HG02943 (cell line): ENCODE results near the gene OR52A1.
"Not testable (repeated sequence)": the region's sequence is repeated elsewhere in the genome, so short reads cannot be mapped to it uniquely, and the experiment has no call there.

ENCODE experiments used
- ATAC-seq: cut with Tn5 transposase; IDR thresholded peaks from one replicate; pipeline ENCODE4 v1.9.1; 2021; ENCODE audit warnings: mild to moderate bottlenecking, low read depth, moderate library complexity; ENCODE audit not compliant: unreplicated experiment

The OR52A1 gene

DNA sequence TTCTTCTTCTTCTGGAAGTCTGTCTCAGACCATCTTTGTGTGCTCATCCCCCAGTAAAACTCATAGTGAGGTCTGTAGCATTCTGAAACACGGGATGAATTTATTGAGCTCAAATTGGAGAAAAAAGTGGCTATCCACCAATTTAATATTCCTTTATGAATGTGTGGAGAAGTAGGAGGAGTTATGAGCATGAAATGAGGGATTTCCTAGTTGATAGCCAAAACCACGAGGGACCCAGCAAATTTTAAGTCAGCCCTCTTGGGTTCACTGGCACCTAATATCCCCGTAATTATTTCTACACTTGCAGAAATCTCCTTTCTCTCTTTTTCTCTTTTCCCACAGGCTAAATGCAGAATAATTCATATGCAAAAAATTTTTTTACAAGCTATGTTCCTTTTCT is at the start of gene OR52A1:
Gene OR52A1, minus strand, starts transcription at position 101 of the 400 bp plus-strand sequence. CDS start 2,388 bp downstream, outside the sequence.
- ATAC-seq, result no peak

DNA sequence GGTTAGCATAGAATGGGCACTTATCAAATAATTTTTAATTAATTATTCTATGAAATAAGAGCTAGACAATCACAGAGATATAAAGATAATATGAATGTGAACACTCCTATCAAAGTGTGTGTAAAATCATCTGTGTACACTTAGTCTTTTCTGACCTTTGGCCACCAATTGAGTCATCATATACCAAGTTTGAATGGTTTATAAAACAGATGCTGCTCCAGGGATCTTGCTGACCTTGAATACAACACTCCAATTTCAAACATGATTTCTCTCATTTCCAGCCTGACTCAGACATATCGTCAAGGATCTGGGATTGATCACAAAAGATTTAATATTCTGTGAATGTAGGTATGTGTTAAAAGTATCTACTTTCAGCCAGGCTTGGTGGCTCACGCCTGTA is 48.8 kb upstream of the OR52A1 start:
- ATAC-seq, result no peak

DNA sequence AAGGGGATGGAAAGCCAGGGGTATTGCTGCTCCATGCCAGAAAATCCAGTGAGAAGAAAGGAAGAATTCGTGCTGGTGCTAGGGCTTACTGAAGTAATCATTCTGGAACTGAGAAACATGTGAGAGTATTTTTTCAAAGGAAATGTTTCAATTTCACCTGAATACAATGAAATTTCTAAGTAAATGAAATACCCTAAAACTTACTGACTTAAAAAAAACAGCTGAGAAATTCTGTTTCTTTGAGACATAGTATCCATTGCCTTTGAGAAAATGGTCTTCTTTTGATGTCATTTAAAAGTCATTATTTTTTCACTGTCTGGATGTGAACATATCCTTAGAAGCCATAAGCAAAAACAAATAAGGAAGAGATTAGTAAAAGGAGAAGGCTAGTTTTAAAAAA is 46.0 kb upstream of the OR52A1 start, which contains the start of gene OR51V1:
Gene OR51V1, minus strand, starts transcription at position 101 of the 400 bp plus-strand sequence. Its CDS starts 0 bp downstream, at position 101.
- no peak for ATAC-seq

- no peak for ATAC-seq
These were observed 43.7 kb upstream of the OR52A1 start for GRCh38 chr11:5198285-5198684.

GRCh38 chr11:5197536-5197935 is 43.0 kb upstream of the OR52A1 start:
- no peak for ATAC-seq

DNA sequence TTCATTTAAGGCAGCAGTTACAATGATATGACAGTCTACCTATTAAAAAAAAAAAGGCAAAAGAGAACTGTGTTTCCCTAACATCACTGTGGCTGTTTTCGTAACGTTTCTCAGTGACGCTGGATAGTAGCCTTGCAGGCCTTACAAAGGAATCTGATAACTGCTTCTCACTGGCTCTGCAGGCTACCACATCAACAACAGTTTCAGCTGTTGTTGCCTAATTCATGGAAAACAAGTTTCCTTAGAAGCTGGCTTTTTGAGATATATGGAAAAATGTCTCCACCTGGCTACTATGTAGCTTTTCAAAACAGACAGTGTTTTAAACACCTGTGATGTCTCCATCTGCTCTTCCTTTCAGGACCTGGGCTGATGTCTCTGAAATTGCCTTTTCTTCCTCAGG is 42.2 kb upstream of the OR52A1 start:
- no peak for ATAC-seq

- ATAC-seq, result no peak
These were observed 41.5 kb upstream of the OR52A1 start for GRCh38 chr11:5196067-5196466.

DNA sequence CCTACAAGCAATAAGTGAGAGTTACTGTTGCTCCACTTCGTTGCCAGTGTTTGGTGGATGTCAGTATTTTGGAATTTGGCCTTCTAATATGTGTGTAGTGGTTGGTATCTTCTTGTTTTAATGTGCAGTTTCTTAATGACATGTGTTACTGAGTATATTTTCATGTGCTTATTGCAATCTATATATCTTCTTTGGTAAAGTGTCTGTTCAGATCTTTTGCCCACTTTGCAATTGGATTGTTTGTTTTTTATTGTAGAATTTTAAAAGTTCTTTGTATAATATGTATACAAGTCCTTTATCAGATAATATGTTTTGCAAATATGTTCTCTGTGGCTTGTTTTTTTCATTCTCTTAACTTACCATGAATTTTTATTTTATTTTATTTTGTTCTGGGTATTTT is 38.2 kb upstream of the OR52A1 start:
- no peak for ATAC-seq

DNA sequence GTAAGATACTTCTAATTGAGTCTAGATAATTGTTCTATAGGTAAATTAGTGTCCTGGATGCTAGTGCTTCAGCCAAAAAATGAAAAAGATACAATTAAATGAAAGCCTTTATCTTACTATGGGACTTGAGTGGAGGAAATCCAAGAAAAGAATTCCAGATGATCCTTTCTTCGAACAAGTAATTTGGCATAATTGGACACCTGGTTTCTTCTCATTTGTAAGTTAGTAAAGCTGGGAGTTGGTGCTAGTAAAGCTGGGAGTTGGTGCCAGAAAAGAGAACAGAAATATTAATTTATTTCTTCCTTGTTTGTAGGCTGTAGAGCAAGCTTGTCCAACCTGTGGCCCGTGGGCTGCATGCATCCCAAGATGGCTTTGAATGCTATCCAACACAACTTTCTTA is 33.6 kb upstream of the OR52A1 start:
- ATAC-seq, result no peak

GRCh38 chr11:5178046-5178837 is 23.7 kb upstream of the OR52A1 start:
- ATAC-seq, result no peak

DNA sequence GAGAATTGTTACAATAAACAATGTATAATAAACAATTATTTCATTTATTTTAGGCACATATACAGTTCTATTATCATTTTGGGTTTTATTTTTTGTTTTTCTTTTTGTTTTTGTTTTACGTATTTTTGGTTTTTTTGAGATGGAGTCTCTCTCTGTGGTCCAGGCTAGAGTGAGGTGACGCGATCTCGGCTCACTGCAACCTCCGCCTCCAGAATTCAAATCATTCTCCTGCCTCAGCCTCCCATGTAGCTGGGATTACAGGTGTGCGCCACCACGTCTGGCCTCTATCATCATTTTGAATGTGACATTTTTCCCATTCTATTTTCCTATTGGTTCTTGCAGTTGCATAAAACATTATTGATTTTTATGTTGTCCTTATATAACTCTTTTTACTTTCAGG is 20.4 kb upstream of the OR52A1 start:
- ATAC-seq, result no peak

GRCh38 chr11:5171856-5172255 is 17.3 kb upstream of the OR52A1 start:
- no peak for ATAC-seq

DNA sequence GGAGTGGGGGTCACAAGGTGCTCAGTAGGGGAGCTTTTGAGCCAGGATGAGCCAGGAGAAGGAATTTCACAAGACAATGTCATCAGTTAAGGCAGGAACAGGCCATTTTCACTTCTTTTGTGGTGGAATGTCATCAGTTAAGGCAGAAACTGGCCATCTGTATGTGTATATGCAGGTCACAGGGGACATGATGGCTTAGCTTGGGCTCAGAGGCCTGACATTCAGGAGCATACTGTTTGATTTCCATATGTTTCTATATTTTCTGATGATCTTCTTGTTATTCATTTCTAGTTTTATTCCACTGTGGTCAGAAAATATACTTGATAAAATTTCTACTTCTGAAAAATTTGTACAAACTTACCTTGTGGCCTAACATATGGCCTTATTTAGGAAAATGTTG is 11.3 kb upstream of the OR52A1 start:
- not testable (repeated sequence) for ATAC-seq

DNA sequence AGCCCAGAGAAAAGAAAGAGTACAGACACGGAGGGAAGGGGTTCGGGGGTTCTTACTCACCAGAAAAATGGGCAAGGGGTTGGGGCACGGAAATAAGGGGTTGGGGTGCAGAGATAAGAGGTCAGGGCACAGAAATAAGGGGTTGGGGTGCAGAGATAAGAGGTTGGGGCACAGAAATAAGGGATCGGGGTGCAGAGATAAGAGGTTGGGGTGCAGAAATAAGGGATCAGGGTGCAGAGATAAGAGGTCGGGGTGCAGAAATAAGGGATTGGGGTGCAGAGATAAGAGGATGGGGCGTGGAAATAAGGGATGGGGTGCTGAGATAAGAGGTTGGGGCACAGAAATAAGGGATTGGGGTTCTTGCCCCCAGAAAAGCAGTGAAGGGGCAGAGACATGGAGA is 10.2 kb upstream of the OR52A1 start:
- ATAC-seq, result not testable (repeated sequence)

- ATAC-seq, result not testable (repeated sequence)
These were observed 6.5 kb upstream of the OR52A1 start for GRCh38 chr11:5161045-5161444.

GRCh38 chr11:5160217-5160616 is 5.7 kb upstream of the OR52A1 start:
- ATAC-seq, result not testable (repeated sequence)

DNA sequence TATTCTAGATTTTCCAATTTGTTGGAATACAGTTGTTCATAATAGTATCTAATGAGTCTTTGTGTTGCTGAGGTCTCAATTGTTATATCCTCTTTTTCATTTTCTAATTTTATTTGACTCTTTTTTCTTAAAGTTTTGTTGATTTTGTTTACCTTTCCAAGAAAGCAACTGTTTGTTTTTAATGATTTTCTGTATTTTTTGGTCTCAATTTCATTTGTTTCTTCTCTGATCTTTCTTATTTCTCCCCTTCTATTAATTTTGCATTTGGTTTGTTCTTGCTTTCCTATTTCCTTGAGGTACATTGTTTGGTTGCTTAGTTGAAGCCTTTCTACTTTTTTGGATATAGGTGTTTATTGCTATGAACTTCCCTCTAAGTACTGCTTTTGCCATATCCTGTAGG is 5.2 kb upstream of the OR52A1 start:
- no peak for ATAC-seq

DNA sequence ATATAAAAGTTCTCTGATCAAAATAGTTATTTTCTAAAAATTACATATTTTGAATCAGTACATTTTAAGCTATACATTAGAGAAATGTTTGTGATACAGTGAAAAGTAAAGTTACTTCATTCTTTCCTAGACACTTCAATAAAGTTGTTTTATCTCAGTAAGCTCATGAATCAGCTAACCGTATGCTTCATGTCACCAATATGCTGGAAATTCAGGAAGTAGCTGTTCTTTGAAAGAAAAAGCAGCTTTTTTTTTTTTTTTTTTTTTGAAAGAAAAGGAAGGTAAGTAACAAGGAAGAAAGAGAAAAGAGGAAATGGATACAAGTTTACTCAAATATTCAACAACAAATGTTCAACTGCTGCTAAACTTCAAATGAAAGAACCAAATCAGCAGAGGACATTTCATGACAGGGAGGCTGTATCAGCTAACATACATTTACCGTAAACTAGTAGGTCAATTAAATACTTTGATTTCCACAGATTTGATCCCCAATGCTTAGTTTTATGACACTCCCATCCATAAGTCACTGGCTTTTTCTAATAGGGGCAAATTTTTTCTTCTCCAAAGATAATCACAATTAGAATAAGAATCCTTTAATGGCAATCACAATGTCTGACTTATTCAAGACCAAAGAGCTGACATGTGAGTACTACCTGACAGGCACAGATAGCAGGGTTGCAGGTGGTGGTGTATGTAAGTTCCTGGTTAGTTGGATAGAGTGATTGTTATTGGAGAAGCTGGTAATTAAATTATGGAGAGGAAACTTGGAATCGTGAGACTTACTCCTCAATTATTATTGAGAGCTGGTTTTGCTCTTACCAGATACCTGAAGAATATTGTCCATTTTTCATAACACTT is 754 bp downstream of the OR52A1 start:
- ATAC-seq, result no peak

DNA sequence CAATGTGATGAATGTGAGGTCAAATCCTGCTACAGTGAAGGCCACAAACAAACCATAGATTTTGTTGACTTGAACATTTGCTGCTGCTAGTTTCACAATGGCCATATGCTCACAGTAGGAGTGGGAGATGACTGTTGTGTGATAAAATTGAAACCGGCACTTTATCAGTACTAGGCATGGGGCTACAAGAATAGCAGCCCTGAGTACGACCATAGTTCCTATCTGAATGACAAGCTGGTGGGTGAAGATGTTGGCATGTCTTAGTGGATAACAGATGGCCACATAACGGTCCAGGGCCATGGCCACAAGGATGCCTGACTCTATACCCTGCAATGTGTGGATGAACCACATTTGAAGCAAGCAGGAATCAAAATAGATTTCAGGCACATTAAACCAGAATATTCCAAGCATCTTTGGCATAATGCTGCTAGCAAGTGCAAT is 2.8 kb downstream of the OR52A1 start:
- ATAC-seq, result no peak

DNA sequence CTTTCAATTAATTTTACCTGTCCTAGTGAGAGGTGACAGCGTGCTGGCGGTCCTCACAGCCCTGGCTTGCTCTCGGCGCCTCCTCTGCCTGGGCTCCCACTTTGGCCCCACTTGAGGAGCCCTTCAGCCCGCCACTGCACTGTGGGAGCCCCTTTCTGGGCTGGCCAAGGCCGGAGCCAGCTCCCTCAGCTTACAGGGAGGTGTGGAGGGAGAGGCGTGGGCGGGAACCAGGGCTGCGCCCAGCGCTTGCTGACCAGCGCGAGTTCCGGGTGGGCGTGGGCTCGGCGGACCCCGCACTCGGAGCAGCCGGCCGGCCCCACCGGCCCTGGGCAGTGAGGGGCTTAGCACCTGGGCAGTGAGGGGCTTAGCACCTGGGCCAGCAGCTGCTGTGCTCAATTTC is 10.4 kb downstream of the OR52A1 start:
- ATAC-seq, result not testable (repeated sequence)

DNA sequence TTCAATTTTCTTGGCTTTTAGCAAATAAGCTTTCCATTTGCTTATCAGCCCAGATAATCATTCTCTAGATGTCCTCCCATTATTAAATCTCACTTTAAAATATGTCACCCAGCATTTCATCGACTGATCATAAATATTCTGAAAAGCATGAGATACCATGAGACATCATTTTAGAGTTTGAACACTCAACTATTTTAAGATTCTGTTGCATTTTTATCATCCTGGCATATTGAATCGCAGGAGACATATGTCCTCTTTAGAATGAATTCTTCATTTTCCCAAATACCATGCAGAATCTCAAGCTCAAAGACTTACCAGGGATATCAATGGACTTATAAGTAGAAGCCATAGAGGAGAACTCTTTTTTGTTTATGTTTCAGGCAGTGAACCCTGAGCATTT is 16.6 kb downstream of the OR52A1 start, which contains the start of gene OR52A5:
Gene OR52A5, minus strand, starts transcription at position 361 of the 400 bp plus-strand sequence. CDS start 5,714 bp downstream, outside the sequence.
- no peak for ATAC-seq
